Testis (tissue), 3 donors: ENCODE results near the gene ZBED1. TPM values are rescaled to one million over a fixed set of nuclear protein-coding genes. Genes with fewer than 3 reads are reported as not detected.
"Not testable (repeated sequence)": the region's sequence is repeated elsewhere in the genome, so short reads cannot be mapped to it uniquely, and the experiment has no call there.

ENCODE experiments used
- DNase-seq: peaks from one replicate; pipeline ENCODE4 v3.0.0-alpha.2; 2019
- H3K27ac ChIP-seq, 2 donors: fragments of 200-600 bp; sonication (generic); one replicate each; pipeline ENCODE4 v1.5.1; 2019
- H3K27me3 ChIP-seq: fragments of 200-600 bp; sonication (generic); one replicate; pipeline ENCODE4 v1.5.1; 2019
- H3K36me3 ChIP-seq: fragments of 200-600 bp; sonication (generic); one replicate; pipeline ENCODE4 v1.5.1; 2017; ENCODE audit warnings: low read depth; ENCODE audit errors: missing control alignments
- H3K4me1 ChIP-seq: fragments of 200-600 bp; sonication (generic); one replicate; pipeline ENCODE4 v1.5.1; 2019
- H3K4me3 ChIP-seq, 2 donors: fragments of 200-600 bp; sonication (generic); one replicate each; pipeline ENCODE4 v1.5.1; 2017 to 2019
- H3K9me3 ChIP-seq: fragments of 200-600 bp; sonication (generic); one replicate; pipeline ENCODE4 v1.5.1; 2017
- POLR2A ChIP-seq: fragments of 450-650 bp; IDR thresholded peaks from one replicate; pipeline ENCODE4 v1.6.1; 2017; ENCODE audit warnings: antibody characterized with exemption, mild to moderate bottlenecking, moderate library complexity
- WGBS, 2 donors: methylation state at CpG; one replicate each; pipeline ENCODE4 v1.1.5; 2018; 5-methylcytosine and 5-hydroxymethylcytosine counted together
- intact Hi-C: fragments of 100-400 bp; cut with DNase I; formaldehyde crosslinking; loops from one replicate; pipeline ENCODE4 v1.15.1; 2023; ENCODE audit warnings: low total_unique reads
- polyA plus RNA-seq: library from polyadenylated mRNA; stranded (reverse); fragments of 350-450 nt; fragmentation: Illumina TruSeq; extraction: RNeasy Lipid Tissue Mini Kit (QIAGEN cat#74804); gene quantifications from one replicate; pipeline ENCODE4 v1.2.3, GENCODE V29; 2014; ENCODE audit warnings: low read depth, low replicate concordance; ENCODE audit not compliant: insufficient read depth
- total RNA-seq, 2 donors: library from RNA; depleted of rRNA; stranded (reverse); fragments of >200 nt; gene quantifications; one replicate each; pipeline ENCODE4 v1.2.3, GENCODE V29; 2016
- TF ChIP-seq, protein P1 (sequence below), 3 experiments: fragments of 450-650 bp in 2 of 3; fragments of 200-600 bp in 1 of 3; sonication (generic) in 1 of 3; IDR thresholded peaks; one replicate each; pipeline ENCODE4 v1.5.1; 2016 to 2019; ENCODE audit warnings: antibody characterized with exemption in 3 of 3, mild to moderate bottlenecking in 2 of 3, moderate library complexity in 1 of 3

Gene ZBED1
- total and polyA plus RNA-seq, 3 donors from 2014 or later = 24.2 to 77.0 (median 47.2) TPM

DNA sequence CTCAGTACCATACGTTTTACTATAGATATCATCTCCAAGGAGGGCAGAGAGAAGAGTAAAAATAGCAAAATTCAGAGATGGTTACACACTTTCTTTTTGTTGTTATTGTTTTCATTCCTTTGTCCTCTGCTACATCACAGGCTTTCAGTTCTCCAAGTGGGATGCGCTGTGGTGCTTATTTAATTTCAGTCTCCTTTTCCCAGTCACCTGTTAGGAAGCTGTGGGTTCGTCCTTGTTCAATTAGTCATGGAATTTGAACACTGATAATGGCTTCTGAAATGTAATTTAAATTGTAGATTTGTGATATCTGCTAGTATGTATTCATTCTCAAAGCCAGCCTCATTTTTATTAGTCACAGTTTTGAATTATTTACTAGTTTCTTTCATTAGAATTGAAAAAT, 38.8 kb upstream of the ZBED1 start:
- Histone ChIP-seq H3K27ac (no peak overlapping the region), H3K36me3 (no peaks in the 10 kb centered on the region), H3K4me3 (no peak overlapping the region), H3K4me1 (no peaks in the 10 kb centered on the region), H3K27me3 (no peaks in the 10 kb centered on the region), H3K9me3 (no peaks in the 10 kb centered on the region)
- 42 to 63% methylated on average over 3 of the region's 3 CpGs for whole genome bisulfite sequencing, 2 donors
- no peak for DNase-seq
- TF ChIP-seq, protein P1, sequence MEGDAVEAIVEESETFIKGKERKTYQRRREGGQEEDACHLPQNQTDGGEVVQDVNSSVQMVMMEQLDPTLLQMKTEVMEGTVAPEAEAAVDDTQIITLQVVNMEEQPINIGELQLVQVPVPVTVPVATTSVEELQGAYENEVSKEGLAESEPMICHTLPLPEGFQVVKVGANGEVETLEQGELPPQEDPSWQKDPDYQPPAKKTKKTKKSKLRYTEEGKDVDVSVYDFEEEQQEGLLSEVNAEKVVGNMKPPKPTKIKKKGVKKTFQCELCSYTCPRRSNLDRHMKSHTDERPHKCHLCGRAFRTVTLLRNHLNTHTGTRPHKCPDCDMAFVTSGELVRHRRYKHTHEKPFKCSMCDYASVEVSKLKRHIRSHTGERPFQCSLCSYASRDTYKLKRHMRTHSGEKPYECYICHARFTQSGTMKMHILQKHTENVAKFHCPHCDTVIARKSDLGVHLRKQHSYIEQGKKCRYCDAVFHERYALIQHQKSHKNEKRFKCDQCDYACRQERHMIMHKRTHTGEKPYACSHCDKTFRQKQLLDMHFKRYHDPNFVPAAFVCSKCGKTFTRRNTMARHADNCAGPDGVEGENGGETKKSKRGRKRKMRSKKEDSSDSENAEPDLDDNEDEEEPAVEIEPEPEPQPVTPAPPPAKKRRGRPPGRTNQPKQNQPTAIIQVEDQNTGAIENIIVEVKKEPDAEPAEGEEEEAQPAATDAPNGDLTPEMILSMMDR (IDR thresholded peaks at IDR 0.05) = no peak
- no peak for TF ChIP-seq POLR2A
- intact Hi-C loops = no loop called here

DNA sequence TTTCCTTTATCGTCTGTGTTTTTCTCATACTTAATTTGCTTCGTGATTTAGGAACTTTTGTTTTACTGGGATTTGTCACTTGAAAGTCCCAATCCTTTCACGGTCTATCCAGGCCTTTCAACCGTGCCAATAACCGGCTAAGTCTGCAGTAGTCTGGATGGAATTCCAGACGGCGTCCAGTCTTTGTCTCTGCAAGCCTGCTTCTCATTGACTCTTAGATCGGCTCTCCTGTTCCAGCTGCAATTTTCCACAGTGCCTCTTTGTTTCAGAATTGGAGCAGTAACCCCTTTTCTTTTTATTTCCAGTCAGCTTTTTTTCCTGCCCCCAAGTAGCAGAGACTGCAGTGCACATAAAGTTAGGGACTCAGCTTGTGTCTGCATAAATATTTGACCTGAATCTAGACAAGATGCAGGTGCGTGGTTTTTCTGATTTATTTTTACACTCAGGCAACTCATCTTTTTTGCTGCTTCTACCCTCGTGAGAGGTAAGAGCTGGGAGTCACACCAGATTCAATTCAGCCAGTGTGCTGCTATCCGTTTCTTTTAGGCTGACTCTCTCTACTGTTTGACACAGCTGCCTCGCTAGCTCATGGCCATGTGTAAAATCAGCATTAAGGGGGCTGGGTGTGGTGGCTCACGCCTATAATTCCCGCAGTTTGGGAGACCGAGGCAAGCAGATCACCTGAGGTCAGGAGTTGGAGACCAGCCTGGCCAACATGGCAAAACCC, 37.4 kb upstream of the ZBED1 start:
- intact Hi-C loops = no loop called here
- H3K4me3 ChIP-seq = no peak overlapping the region
- 54 to 59% methylated on average over 15 of the region's 15 CpGs for WGBS, 2 donors
- no peak for DNase-seq
- no peak for TF ChIP-seq POLR2A
- TF ChIP-seq, protein P1 (IDR thresholded peaks at IDR 0.05) = no peak
- no peak overlapping the region for H3K27ac ChIP-seq
- H3K4me1 ChIP-seq = no peaks in the 10 kb centered on the region
- H3K36me3 ChIP-seq = no peaks in the 10 kb centered on the region
- H3K9me3 ChIP-seq = no peaks in the 10 kb centered on the region
- no peaks in the 10 kb centered on the region for H3K27me3 ChIP-seq

GRCh38 chrX:2536974-2537373, 36.2 kb upstream of the ZBED1 start:
- Histone ChIP-seq H3K27ac (no peak overlapping the region), H3K36me3 (no peaks in the 10 kb centered on the region), H3K27me3 (no peaks in the 10 kb centered on the region), H3K4me3 (no peak overlapping the region), H3K9me3 (no peaks in the 10 kb centered on the region), H3K4me1 (no peaks in the 10 kb centered on the region)
- peak; percentile 23 for DNase-seq
- intact Hi-C loops = no loop called here
- TF ChIP-seq, protein P1 (IDR thresholded peaks at IDR 0.05) = no peak
- TF ChIP-seq POLR2A = no peak
- WGBS, 2 donors = 51 to 54% methylated on average over 5 of the region's 5 CpGs

- H3K4me3 ChIP-seq = no peak overlapping the region
- H3K27me3 ChIP-seq = no peaks in the 10 kb centered on the region
- WGBS, 2 donors = 83 to 91% methylated on average over 7 of the region's 7 CpGs
- H3K27ac ChIP-seq = no peak overlapping the region
- H3K4me1 ChIP-seq = no peaks in the 10 kb centered on the region
- no peaks in the 10 kb centered on the region for H3K36me3 ChIP-seq
- no peaks in the 10 kb centered on the region for H3K9me3 ChIP-seq
- TF ChIP-seq, protein P1 (IDR thresholded peaks at IDR 0.05) = no peak
- TF ChIP-seq POLR2A = no peak
- intact Hi-C loops = no loop called here
- no peak for DNase-seq
These were observed 35.4 kb upstream of the ZBED1 start for GRCh38 chrX:2536141-2536540.

DNA sequence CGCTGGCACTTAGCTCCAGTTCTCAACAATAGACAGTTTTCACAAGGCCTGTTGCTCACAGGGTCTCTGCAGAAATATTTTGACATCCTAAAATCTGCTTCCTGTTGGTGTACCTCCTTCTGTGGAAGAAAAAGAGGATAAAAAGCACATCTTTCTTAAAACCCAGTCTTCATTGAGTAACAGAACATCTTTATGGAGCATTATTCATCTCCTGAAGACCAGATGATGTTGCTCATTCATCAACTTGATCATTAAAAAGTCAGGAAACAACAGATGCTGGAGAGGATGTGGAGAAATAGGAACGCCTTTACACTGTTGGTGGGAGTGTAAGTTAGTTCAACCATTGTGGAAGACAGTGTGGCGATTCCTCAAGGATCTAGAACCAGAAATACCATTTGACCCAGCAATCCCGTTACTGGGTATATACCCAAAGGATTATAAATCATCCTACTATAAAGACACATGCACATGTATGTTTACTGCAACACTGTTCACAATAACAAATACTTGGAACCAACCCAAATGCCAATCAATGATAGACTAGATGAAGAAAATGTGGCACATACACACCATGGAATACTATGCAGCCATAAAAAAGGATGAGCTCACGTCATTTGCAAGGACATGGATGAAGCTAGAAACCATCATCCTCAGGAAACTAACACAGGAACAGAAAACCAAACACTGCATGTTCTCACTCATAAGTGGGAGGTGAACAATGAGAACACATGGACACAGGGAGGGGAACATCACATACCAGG, 33.7 kb upstream of the ZBED1 start:
- 69 to 77% methylated on average over 5 of the region's 5 CpGs for WGBS, 2 donors
- intact Hi-C loops, H3K9me3 ChIP-seq, H3K27me3 ChIP-seq, H3K4me3 ChIP-seq, H3K36me3 ChIP-seq, H3K4me1 ChIP-seq, DNase-seq, H3K27ac ChIP-seq: not testable (repeated sequence)
